HEK293 (cell line): ENCODE results near the gene CSNK1G2.

Source experiments
- GLI2 ChIP-seq: fragments of 450-650 bp; formaldehyde crosslinking; IDR thresholded peaks from 2 replicates; pipeline ENCODE4; 2017; ENCODE audit warnings: missing biosample characterization, missing genetic modification characterization, low read depth, borderline replicate concordance
- HOXA7 ChIP-seq: sonication (generic); formaldehyde crosslinking; IDR thresholded peaks from 2 replicates; pipeline ENCODE4 v1.8.1; 2022; ENCODE audit warnings: missing genetic modification reagents, borderline replicate concordance
- SP7 ChIP-seq: fragments of 450-650 bp; formaldehyde crosslinking; IDR thresholded peaks from 2 replicates; pipeline ENCODE4 v1.5.1; 2016; ENCODE audit warnings: missing biosample characterization, missing genetic modification characterization
- ZFP69B ChIP-seq: fragments of 450-650 bp; formaldehyde crosslinking; IDR thresholded peaks from 2 replicates; pipeline ENCODE4 v1.5.1; 2016; ENCODE audit warnings: missing biosample characterization, missing genetic modification characterization
- ZNF707 ChIP-seq: fragments of 450-650 bp; formaldehyde crosslinking; IDR thresholded peaks from 2 replicates; pipeline ENCODE4 v1.5.1; 2016; ENCODE audit warnings: missing biosample characterization, missing genetic modification characterization
- ZNF843 ChIP-seq: fragments of 450-650 bp; formaldehyde crosslinking; IDR thresholded peaks from 2 replicates; pipeline ENCODE4 v1.5.1; 2016; ENCODE audit warnings: missing biosample characterization, missing genetic modification characterization
- TF ChIP-seq, protein P1 (sequence below): fragments of 450-650 bp; formaldehyde crosslinking; IDR thresholded peaks from 2 replicates; pipeline ENCODE4 v1.5.1; 2016; ENCODE audit warnings: missing biosample characterization, missing genetic modification characterization
- TF ChIP-seq, protein P2 (sequence below): fragments of 450-650 bp; formaldehyde crosslinking; IDR thresholded peaks from 2 replicates; pipeline ENCODE4 v1.5.1; 2016; ENCODE audit warnings: missing biosample characterization, missing genetic modification characterization

DNA sequence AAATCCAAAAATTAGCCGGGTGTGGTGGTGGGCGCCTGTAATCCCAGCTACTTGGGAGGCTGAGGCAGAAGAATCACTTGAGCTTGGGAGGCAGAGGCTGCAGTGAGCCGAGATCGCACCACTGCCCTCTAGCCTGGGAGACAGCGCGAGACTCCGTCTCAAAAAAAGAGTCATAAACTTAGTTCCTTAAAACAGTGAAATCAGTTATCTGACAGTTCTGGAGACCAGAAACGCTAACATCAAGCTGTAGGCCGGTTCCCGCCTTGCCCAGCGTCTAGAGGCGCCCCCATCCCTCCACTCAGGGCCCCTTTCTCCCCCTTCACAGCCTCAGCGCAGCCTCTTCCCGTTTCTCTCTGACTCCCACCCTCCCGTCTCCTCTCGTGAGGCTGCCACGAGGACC lies 23.8 kb upstream of the CSNK1G2 start:
- TF ChIP-seq, protein P1, sequence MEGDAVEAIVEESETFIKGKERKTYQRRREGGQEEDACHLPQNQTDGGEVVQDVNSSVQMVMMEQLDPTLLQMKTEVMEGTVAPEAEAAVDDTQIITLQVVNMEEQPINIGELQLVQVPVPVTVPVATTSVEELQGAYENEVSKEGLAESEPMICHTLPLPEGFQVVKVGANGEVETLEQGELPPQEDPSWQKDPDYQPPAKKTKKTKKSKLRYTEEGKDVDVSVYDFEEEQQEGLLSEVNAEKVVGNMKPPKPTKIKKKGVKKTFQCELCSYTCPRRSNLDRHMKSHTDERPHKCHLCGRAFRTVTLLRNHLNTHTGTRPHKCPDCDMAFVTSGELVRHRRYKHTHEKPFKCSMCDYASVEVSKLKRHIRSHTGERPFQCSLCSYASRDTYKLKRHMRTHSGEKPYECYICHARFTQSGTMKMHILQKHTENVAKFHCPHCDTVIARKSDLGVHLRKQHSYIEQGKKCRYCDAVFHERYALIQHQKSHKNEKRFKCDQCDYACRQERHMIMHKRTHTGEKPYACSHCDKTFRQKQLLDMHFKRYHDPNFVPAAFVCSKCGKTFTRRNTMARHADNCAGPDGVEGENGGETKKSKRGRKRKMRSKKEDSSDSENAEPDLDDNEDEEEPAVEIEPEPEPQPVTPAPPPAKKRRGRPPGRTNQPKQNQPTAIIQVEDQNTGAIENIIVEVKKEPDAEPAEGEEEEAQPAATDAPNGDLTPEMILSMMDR (tag by site-specific recombination), result no peak
- TF ChIP-seq ZNF707, result no peak
- no peak for TF ChIP-seq SP7 (tag by site-specific recombination)
- TF ChIP-seq HOXA7 (CRISPR knock-in tag), result no peak
- no peak for TF ChIP-seq ZNF843 (tag by site-specific recombination)
- no peak for TF ChIP-seq ZFP69B (tag by site-specific recombination)
- TF ChIP-seq GLI2 (tag by site-specific recombination), result no peak
- TF ChIP-seq, protein P2, sequence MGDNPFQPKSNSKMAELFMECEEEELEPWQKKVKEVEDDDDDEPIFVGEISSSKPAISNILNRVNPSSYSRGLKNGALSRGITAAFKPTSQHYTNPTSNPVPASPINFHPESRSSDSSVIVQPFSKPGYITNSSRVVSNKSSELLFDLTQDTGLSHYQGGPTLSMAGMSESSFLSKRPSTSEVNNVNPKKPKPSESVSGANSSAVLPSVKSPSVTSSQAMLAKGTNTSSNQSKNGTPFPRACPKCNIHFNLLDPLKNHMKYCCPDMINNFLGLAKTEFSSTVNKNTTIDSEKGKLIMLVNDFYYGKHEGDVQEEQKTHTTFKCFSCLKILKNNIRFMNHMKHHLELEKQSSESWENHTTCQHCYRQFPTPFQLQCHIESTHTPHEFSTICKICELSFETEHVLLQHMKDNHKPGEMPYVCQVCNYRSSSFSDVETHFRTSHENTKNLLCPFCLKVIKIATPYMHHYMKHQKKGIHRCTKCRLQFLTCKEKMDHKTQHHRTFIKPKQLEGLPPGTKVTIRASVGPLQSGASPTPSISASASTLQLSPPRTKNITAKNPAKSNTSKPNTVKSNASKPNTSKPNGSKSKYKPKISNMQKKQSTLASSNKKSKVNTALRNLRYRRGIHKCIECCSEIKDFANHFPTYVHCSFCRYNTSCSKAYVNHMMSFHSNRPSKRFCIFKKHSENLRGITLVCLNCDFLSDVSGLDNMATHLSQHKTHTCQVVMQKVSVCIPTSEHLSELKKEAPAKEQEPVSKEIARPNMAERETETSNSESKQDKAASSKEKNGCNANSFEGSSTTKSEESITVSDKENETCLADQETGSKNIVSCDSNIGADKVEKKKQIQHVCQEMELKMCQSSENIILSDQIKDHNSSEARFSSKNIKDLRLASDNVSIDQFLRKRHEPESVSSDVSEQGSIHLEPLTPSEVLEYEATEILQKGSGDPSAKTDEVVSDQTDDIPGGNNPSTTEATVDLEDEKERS (tag by site-specific recombination), result no peak
